ENCODE data around the gene TMOD2.
A peak's percentile ranks its signal among the peaks of the same experiment; 100 is the strongest.

Gene TMOD2

GRCh38 chr15:51736751-51737521, 14.5 kb upstream of the TMOD2 start:
- peak; percentile 74 for DNase-seq (ENCODE audit: low spot score)
- no peak for TF ChIP-seq CTCF (IDR thresholded peaks at IDR 0.05; ENCODE audit: extremely low read depth, missing control alignments)

- TF ChIP-seq CTCF (IDR thresholded peaks at IDR 0.05; ENCODE audit: extremely low read depth, missing control alignments) = no peak
- DNase-seq (ENCODE audit: low spot score) = peak; percentile 83
These were observed 13.7 kb upstream of the TMOD2 start, which contains the start of gene LYSMD2 for GRCh38 chr15:51737522-51738305. Gene LYSMD2, minus strand, starts transcription at chr15:51737655. Its CDS starts 33 bp downstream, at chr15:51737622.

GRCh38 chr15:51738553-51738952, 12.8 kb upstream of the TMOD2 start:
- DNase-seq (ENCODE audit: low spot score) = no peak
- no peak for TF ChIP-seq CTCF (IDR thresholded peaks at IDR 0.05; ENCODE audit: extremely low read depth, missing control alignments)

- no peak for DNase-seq (ENCODE audit: low spot score)
- TF ChIP-seq CTCF (IDR thresholded peaks at IDR 0.05; ENCODE audit: extremely low read depth, missing control alignments) = no peak
These were observed 12.2 kb upstream of the TMOD2 start for GRCh38 chr15:51739061-51739712.

- no peak for TF ChIP-seq CTCF (IDR thresholded peaks at IDR 0.05; ENCODE audit: extremely low read depth, missing control alignments)
- no peak for DNase-seq (ENCODE audit: low spot score)
These were observed 2.1 kb upstream of the TMOD2 start for GRCh38 chr15:51749307-51749706.

GRCh38 chr15:51750186-51750585, 1.2 kb upstream of the TMOD2 start:
- no peak for TF ChIP-seq CTCF (IDR thresholded peaks at IDR 0.05; ENCODE audit: extremely low read depth, missing control alignments)
- no peak for DNase-seq (ENCODE audit: low spot score)

Measured in GM20000 (cell line).